K562 (cell line): ENCODE results near the gene SLC35A4. TPM values are rescaled to one million over a fixed set of nuclear protein-coding genes. Genes with fewer than 3 reads are reported as not detected.

Experiments used
- ATAC-seq: fragments of 200-7000 bp; cut with Tn5 transposase; 3 replicates; pipeline ENCODE4 v1.9.1; 2020; ENCODE audit warnings: moderate library complexity
- BruUV-seq: library from RNA; stranded (reverse); fragments of 400-500 nt; replicated peaks from 2 replicates; lab custom pipeline; 2021; lab: Mats Ljungman, UMichigan
- CTCF ChIA-PET: fragments of 300-600 bp; formaldehyde crosslinking; extraction: SDS; loops from one replicate; lab custom pipeline; 2021; ENCODE audit warnings: low intra/inter-chr PET ratio; lab: Yijun Ruan, JAX
- POLR2A ChIA-PET: fragments of 300-600, 350-650 bp; sonication (Branson Sonifier 250); formaldehyde crosslinking; extraction: SDS; loops from one replicate; lab custom pipeline; 2021; ENCODE audit warnings: antibody characterized with exemption, inconsistent platforms; lab: Yijun Ruan, JAX
- DNase-seq, 4 experiments: peaks; one replicate each; pipeline versions ENCODE4 v3.0.0 to v3.0.0-alpha.2; 2011 to 2018; ENCODE audit warnings: low spot score in 3 of 4, mixed read lengths in 3 of 4; ENCODE audit errors: extremely low read depth in 1 of 4
- FAIRE-seq: peaks from 2 replicates; lab custom pipeline; 2011; peaks lifted over from hg19 to GRCh38; lab: Jason Lieb, UNC
- H2AFZ ChIP-seq: 2 replicates; pipeline ENCODE4 v1.6.0; 2011; ENCODE audit warnings: low read depth, low read length, control low read depth, inconsistent platforms
- H3K27ac ChIP-seq: fragments of 200-600 bp; 3 replicates; pipeline ENCODE4 v1.8.0; 2011; ENCODE audit warnings: low read depth, mild to moderate bottlenecking, control low read depth, inconsistent platforms, low read length, moderate library complexity, mixed read lengths; ENCODE audit errors: extremely low read depth
- H3K27me3 ChIP-seq, 2 experiments: fragments of 300-600 bp in 1 of 2; 2 replicates in 1 of 2; 3 replicates in 1 of 2; pipeline versions ENCODE4 v1.6.0 to v1.8.0; 2011; ENCODE audit warnings: inconsistent platforms in 2 of 2, low read length in 2 of 2, mild to moderate bottlenecking in 1 of 2, mixed read lengths in 1 of 2, moderate library complexity in 1 of 2; ENCODE audit not compliant: control insufficient read depth in 2 of 2, insufficient read depth in 2 of 2
- H3K36me3 ChIP-seq: fragments of 300-600 bp; 3 replicates; pipeline ENCODE4 v1.8.0; 2011; ENCODE audit warnings: mild to moderate bottlenecking, low read length, inconsistent platforms; ENCODE audit not compliant: control insufficient read depth, insufficient read depth
- H3K4me1 ChIP-seq, 2 experiments: fragments of 200-600 bp in 1 of 2; replicated peaks in 1 of 2; 2 replicates in 1 of 2; 3 replicates in 1 of 2; pipeline versions ENCODE4 v1.5.1 to v1.8.0; 2011; ENCODE audit warnings: inconsistent platforms in 2 of 2, low read length in 2 of 2, mild to moderate bottlenecking in 1 of 2, mixed read lengths in 1 of 2, moderate library complexity in 1 of 2; ENCODE audit not compliant: control insufficient read depth in 2 of 2, insufficient read depth in 2 of 2
- H3K4me2 ChIP-seq: 2 replicates; pipeline ENCODE4 v1.6.1; 2011; ENCODE audit warnings: low read length, control low read depth, inconsistent platforms, mixed read lengths; ENCODE audit not compliant: insufficient read depth
- H3K4me3 ChIP-seq: fragments of 200-600 bp; sonication (generic), shearing (Covaris generic); 2 replicates; pipeline ENCODE4 v1.5.1; 2016; ENCODE audit warnings: control low read depth, inconsistent platforms
- H3K79me2 ChIP-seq: fragments of 200-600 bp; 3 replicates; pipeline ENCODE4 v1.8.0; 2011; ENCODE audit warnings: low read length, inconsistent platforms; ENCODE audit not compliant: control insufficient read depth, insufficient read depth
- H3K9ac ChIP-seq, 2 experiments: 2 replicates each; pipeline versions ENCODE4 v1.6.0 to v1.6.1; 2011; ENCODE audit warnings: low read depth in 2 of 2, low read length in 2 of 2, control low read depth in 1 of 2, inconsistent platforms in 1 of 2, mild to moderate bottlenecking in 1 of 2, mixed read lengths in 1 of 2; ENCODE audit not compliant: insufficient read depth in 1 of 2
- H3K9me1 ChIP-seq: one replicate; pipeline ENCODE4 v1.6.0; 2011; ENCODE audit warnings: inconsistent platforms, mild to moderate bottlenecking, low read length, moderate library complexity; ENCODE audit not compliant: control insufficient read depth, insufficient read depth
- H3K9me3 ChIP-seq: replicated peaks from 2 replicates; pipeline ENCODE4 v1.5.1; 2011; ENCODE audit warnings: low read depth, low read length, inconsistent platforms; ENCODE audit not compliant: control insufficient read depth, insufficient read depth
- H4K20me1 ChIP-seq: replicated peaks from 2 replicates; pipeline ENCODE4 v1.6.1; 2011; ENCODE audit warnings: low read length, inconsistent platforms, mixed read lengths; ENCODE audit not compliant: control insufficient read depth, insufficient read depth
- CEBPB ChIP-seq: fragments of 450-650 bp; IDR thresholded peaks from 2 replicates; pipeline ENCODE4 v1.6.1; 2016; ENCODE audit warnings: missing genetic modification characterization, missing compliant biosample characterization
- CHCHD3 ChIP-seq: fragments of 250-450 bp; sonication (Bioruptor Pico); IDR thresholded peaks from 2 replicates; pipeline ENCODE4 v2.1.2; 2022; ENCODE audit warnings: mild to moderate bottlenecking
- GABPA ChIP-seq: fragments of 200-800 bp; sonication (Bioruptor generic); conservative IDR thresholded peaks from 2 replicates; pipeline ENCODE4 v1.6.1; 2016; ENCODE audit warnings: low read depth, missing genetic modification characterization, missing compliant biosample characterization
- NR2C2 ChIP-seq, 2 experiments: fragments of 200-800 bp in 1 of 2; sonication (Bioruptor generic) in 1 of 2; sonication (generic) in 1 of 2; formaldehyde crosslinking in 1 of 2; IDR thresholded peaks; 2 replicates each; pipeline versions ENCODE4 v1.6.1 to v1.8.0; 2016 to 2022; ENCODE audit warnings: mild to moderate bottlenecking in 1 of 2, missing compliant biosample characterization in 1 of 2, missing genetic modification characterization in 1 of 2, missing genetic modification reagents in 1 of 2
- RBM25 ChIP-seq: fragments of 200-400 bp; formaldehyde crosslinking; IDR thresholded peaks from 2 replicates; pipeline ENCODE4 v1.6.1; 2018; ENCODE audit warnings: low read length, low read depth, moderate library complexity; ENCODE audit not compliant: severe bottlenecking
- RBM39 ChIP-seq: fragments of 200-400 bp; formaldehyde crosslinking; optimal IDR thresholded peaks from 2 replicates; pipeline ENCODE3; 2018; ENCODE audit warnings: low read depth, low read length
- SOX6 ChIP-seq: fragments of 450-650 bp; IDR thresholded peaks from 2 replicates; pipeline ENCODE4 v1.6.1; 2014; ENCODE audit warnings: mild to moderate bottlenecking
- ZFPM2 ChIP-seq: fragments of 250-450 bp; sonication (Bioruptor Pico); IDR thresholded peaks from 2 replicates; pipeline ENCODE4 v1.5.1; 2022; ENCODE audit warnings: mild to moderate bottlenecking
- ZNF212 ChIP-seq: fragments of 450-650 bp; formaldehyde crosslinking; IDR thresholded peaks from 2 replicates; pipeline ENCODE4 v1.4.0; 2020; ENCODE audit warnings: mild to moderate bottlenecking
- ZNF232 ChIP-seq: sonication (generic); formaldehyde crosslinking; IDR thresholded peaks from 2 replicates; pipeline ENCODE4 v1.8.0; 2022; ENCODE audit warnings: mild to moderate bottlenecking, missing genetic modification reagents
- WGBS: fragments of 100-300 bp; shearing (Covaris generic); methylation state at CpG from one replicate; pipeline ENCODE4 v1.1.6; 2016; ENCODE audit warnings: low coverage, mixed read lengths; ENCODE audit not compliant: insufficient coverage; ENCODE audit errors: missing lambda C conversion rate; 5-methylcytosine and 5-hydroxymethylcytosine counted together
- in situ Hi-C: fragments of 300-500 bp; cut with MboI; formaldehyde crosslinking; loops from 4 replicates; pipeline ENCODE4 v1.15.0; 2018; ENCODE audit warnings: inconsistent platforms, mixed read lengths
- intact Hi-C: fragments of 100-400 bp; cut with micrococcal nuclease; formaldehyde crosslinking; loops from 2 replicates; pipeline ENCODE4 v1.14.2; 2022
- polyA plus RNA-seq, 8 experiments: library from polyadenylated mRNA; depleted of rRNA in 4 of 8; stranded (reverse) in 5 of 8; unstranded in 3 of 8; fragments of >200 nt; fragmentation: Nextera tagmentation in 2 of 8; fragmentation: Illumina TruSeq in 1 of 8; extraction: Ambion mirVana in 2 of 8; extraction: Trizol in 1 of 8; gene quantifications; 2 replicates each; pipeline versions ENCODE4 v1.2.1 to v1.2.3, GENCODE V29; 2011 to 2014; ENCODE audit warnings: inconsistent platforms in 1 of 8, missing spikeins in 1 of 8
- total RNA-seq, 7 experiments: library from RNA; depleted of rRNA in 6 of 7; stranded (reverse); fragments of >200 nt in 6 of 7; fragmentation: Illumina TruSeq in 2 of 7; extraction: Trizol in 2 of 7; gene quantifications; 2 replicates each; pipeline versions ENCODE4 v1.2.1 to v1.2.3, GENCODE V29; 2011 to 2021; ENCODE audit warnings: low replicate concordance in 1 of 7
- TF ChIP-seq, protein P1 (sequence below): sonication (generic); formaldehyde crosslinking; IDR thresholded peaks from 2 replicates; pipeline ENCODE4 v1.8.0; 2023; ENCODE audit warnings: mild to moderate bottlenecking, missing genetic modification reagents
- TF ChIP-seq, protein P2 (sequence below): fragments of 250-450 bp; sonication (Bioruptor Pico); IDR thresholded peaks from 2 replicates; pipeline ENCODE4 v1.4.0; 2020; ENCODE audit warnings: mild to moderate bottlenecking, moderate library complexity
- TF ChIP-seq, protein P3 (sequence below): fragments of 150-350 bp; IDR thresholded peaks from 2 replicates; pipeline ENCODE4 v1.6.1; 2014; ENCODE audit warnings: low read depth, mild to moderate bottlenecking, low read length, borderline replicate concordance

The SLC35A4 gene
- total and polyA plus RNA-seq, 9 of the 15 experiments (the other 6 are each of a cell fraction or from before 2014, with no cell fraction given) = 21.8 to 171 (median 42.5) TPM

DNA sequence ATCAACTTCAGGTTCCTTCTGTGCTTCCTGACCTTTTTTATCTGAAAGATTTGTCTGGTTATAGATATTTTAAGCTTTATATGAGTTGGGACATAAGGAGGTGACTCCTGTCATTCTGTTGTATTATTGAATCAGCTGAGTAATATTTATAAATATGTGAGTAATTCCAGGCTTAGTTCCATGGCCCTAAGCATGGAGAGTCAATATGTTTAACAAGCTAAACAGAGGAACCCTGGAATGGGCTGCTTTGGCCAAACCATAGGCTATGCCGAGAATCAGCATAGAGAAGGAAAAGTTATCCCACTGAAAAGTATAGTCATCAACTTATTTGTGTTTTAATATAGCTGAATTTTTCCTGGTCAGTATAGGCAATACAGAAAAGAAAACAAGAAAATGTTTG is 24.4 kb upstream of the SLC35A4 start (continued):
- TF ChIP-seq, protein P1, sequence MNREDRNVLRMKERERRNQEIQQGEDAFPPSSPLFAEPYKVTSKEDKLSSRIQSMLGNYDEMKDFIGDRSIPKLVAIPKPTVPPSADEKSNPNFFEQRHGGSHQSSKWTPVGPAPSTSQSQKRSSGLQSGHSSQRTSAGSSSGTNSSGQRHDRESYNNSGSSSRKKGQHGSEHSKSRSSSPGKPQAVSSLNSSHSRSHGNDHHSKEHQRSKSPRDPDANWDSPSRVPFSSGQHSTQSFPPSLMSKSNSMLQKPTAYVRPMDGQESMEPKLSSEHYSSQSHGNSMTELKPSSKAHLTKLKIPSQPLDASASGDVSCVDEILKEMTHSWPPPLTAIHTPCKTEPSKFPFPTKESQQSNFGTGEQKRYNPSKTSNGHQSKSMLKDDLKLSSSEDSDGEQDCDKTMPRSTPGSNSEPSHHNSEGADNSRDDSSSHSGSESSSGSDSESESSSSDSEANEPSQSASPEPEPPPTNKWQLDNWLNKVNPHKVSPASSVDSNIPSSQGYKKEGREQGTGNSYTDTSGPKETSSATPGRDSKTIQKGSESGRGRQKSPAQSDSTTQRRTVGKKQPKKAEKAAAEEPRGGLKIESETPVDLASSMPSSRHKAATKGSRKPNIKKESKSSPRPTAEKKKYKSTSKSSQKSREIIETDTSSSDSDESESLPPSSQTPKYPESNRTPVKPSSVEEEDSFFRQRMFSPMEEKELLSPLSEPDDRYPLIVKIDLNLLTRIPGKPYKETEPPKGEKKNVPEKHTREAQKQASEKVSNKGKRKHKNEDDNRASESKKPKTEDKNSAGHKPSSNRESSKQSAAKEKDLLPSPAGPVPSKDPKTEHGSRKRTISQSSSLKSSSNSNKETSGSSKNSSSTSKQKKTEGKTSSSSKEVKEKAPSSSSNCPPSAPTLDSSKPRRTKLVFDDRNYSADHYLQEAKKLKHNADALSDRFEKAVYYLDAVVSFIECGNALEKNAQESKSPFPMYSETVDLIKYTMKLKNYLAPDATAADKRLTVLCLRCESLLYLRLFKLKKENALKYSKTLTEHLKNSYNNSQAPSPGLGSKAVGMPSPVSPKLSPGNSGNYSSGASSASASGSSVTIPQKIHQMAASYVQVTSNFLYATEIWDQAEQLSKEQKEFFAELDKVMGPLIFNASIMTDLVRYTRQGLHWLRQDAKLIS (CRISPR knock-in tag) = no peak
- no peak for TF ChIP-seq SOX6
- TF ChIP-seq RBM39 = no peak
- no peak for TF ChIP-seq ZNF232 (CRISPR knock-in tag)
- TF ChIP-seq, all 486 proteins: peak for 0

DNA sequence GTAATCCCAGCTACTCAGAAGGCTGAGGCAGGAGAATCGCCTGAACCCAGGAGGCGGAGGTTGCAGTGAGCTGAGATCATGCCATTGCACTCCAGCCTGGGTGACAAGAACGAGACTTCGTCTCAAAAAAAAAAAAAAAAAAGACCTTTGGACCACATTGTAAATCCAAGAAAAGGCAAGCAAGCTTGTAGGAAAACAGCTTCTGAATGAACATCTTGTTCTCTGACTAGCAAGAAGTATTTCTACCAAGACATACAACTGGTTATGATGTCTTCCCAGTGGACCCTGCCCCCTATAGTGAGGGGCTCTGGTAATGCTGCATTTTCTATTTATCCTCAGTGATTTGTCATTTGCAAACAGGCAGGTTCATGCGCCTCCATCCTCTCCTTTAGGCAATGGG is 21.7 kb upstream of the SLC35A4 start:
- intact Hi-C loops = no loop called here
- Histone ChIP-seq H3K4me2 (no peak overlapping the region), H3K9me3 (no peaks in the 10 kb centered on the region), H3K79me2 (peaks cover 2% of the 10 kb centered on the region; the same call in 1 of the 3 replicates), H3K27me3 (no peaks in the 10 kb centered on the region), H3K27ac (no peak overlapping the region), H3K4me3 (no peak overlapping the region), H3K9ac (no peak overlapping the region), H3K9me1 (peaks cover 3% of the 10 kb centered on the region), H3K4me1 (peaks cover 10 to 12% of the 10 kb centered on the region in 2 experiments; a peak in 4 of 5 replicates), H2AFZ (no peak overlapping the region), H3K36me3 (peaks cover 63% of the 10 kb centered on the region; the same call in 2 of the 3 replicates), H4K20me1 (no peaks in the 10 kb centered on the region)
- no peak for FAIRE-seq
- ChIA-PET POLR2A (no interaction called here), CTCF (no interaction called here)
- in situ Hi-C loops = no loop called here
- DNase-seq = no peak
- ATAC-seq = no peak
- WGBS = 94% methylated on average over 1 of the region's 5 CpGs
- no TSS peak for BruUV-seq
- TF ChIP-seq CEBPB (tag) (no peak), ZFPM2 (CRISPR knock-in tag) (no peak), NR2C2 (CRISPR knock-in tag; IDR thresholded peaks at IDR 0.05) (no peak), NR2C2 (tag; IDR thresholded peaks at IDR 0.05) (no peak), CHCHD3 (CRISPR knock-in tag) (no peak), ZNF212 (no peak), RBM25 (no peak), GABPA (tag) (no peak)
- TF ChIP-seq, protein P2, sequence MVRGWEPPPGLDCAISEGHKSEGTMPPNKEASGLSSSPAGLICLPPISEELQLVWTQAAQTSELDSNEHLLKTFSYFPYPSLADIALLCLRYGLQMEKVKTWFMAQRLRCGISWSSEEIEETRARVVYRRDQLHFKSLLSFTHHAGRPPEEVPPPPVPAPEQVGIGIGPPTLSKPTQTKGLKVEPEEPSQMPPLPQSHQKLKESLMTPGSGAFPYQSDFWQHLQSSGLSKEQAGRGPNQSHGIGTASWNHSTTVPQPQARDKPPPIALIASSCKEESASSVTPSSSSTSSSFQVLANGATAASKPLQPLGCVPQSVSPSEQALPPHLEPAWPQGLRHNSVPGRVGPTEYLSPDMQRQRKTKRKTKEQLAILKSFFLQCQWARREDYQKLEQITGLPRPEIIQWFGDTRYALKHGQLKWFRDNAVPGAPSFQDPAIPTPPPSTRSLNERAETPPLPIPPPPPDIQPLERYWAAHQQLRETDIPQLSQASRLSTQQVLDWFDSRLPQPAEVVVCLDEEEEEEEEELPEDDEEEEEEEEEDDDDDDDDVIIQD (CRISPR knock-in tag) = no peak
- TF ChIP-seq, protein P3, sequence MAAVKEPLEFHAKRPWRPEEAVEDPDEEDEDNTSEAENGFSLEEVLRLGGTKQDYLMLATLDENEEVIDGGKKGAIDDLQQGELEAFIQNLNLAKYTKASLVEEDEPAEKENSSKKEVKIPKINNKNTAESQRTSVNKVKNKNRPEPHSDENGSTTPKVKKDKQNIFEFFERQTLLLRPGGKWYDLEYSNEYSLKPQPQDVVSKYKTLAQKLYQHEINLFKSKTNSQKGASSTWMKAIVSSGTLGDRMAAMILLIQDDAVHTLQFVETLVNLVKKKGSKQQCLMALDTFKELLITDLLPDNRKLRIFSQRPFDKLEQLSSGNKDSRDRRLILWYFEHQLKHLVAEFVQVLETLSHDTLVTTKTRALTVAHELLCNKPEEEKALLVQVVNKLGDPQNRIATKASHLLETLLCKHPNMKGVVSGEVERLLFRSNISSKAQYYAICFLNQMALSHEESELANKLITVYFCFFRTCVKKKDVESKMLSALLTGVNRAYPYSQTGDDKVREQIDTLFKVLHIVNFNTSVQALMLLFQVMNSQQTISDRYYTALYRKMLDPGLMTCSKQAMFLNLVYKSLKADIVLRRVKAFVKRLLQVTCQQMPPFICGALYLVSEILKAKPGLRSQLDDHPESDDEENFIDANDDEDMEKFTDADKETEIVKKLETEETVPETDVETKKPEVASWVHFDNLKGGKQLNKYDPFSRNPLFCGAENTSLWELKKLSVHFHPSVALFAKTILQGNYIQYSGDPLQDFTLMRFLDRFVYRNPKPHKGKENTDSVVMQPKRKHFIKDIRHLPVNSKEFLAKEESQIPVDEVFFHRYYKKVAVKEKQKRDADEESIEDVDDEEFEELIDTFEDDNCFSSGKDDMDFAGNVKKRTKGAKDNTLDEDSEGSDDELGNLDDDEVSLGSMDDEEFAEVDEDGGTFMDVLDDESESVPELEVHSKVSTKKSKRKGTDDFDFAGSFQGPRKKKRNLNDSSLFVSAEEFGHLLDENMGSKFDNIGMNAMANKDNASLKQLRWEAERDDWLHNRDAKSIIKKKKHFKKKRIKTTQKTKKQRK = no peak
